ENCODE results near the gene TMIGD2.

TMIGD2 gene

DNA sequence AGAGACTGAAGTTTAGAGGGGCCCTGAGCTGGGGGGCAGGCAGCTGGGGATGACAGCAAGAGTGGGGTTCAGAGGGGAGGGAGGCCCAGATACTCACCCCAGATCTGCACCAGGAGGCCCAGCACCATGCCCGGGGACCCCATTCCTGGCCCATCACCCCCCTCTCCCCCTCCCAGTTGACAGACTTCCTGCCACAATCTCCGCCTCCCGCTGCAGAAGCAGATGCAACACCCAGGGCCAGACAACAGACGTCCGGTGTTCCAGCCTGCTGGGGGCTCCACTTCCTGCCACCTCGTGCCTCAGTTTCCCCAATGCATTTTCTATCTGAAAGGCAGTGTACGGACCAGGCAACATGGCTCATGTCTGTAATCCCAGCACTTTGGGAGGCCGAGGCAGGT lies at the start of gene TMIGD2:
TSS of gene TMIGD2 (minus strand) at position 147 of the 398 bp plus-strand sequence. CDS start at position 143, 4 bp downstream.
- TF ChIP-seq TCF12 (IDR thresholded peaks at IDR 0.05; ENCODE audit: low read depth) (no peak), CREB1 (IDR thresholded peaks at IDR 0.05; ENCODE audit: low read depth) (no peak), TEAD4 (IDR thresholded peaks at IDR 0.05) (no peak), FOXM1 (IDR thresholded peaks at IDR 0.05; ENCODE audit: borderline replicate concordance, low read depth) (no peak), EP300 (IDR thresholded peaks at IDR 0.05; ENCODE audit: borderline replicate concordance) (no peak), USF1 (IDR thresholded peaks at IDR 0.05) (no peak), RAD21 (IDR thresholded peaks at IDR 0.05; ENCODE audit: low read depth) (no peak), TAF1 (IDR thresholded peaks at IDR 0.05; ENCODE audit: low read depth) (no peak), EGR1 (IDR thresholded peaks at IDR 0.05) (no peak), NFIC (IDR thresholded peaks at IDR 0.05) (no peak)
- TF ChIP-seq, protein P1, sequence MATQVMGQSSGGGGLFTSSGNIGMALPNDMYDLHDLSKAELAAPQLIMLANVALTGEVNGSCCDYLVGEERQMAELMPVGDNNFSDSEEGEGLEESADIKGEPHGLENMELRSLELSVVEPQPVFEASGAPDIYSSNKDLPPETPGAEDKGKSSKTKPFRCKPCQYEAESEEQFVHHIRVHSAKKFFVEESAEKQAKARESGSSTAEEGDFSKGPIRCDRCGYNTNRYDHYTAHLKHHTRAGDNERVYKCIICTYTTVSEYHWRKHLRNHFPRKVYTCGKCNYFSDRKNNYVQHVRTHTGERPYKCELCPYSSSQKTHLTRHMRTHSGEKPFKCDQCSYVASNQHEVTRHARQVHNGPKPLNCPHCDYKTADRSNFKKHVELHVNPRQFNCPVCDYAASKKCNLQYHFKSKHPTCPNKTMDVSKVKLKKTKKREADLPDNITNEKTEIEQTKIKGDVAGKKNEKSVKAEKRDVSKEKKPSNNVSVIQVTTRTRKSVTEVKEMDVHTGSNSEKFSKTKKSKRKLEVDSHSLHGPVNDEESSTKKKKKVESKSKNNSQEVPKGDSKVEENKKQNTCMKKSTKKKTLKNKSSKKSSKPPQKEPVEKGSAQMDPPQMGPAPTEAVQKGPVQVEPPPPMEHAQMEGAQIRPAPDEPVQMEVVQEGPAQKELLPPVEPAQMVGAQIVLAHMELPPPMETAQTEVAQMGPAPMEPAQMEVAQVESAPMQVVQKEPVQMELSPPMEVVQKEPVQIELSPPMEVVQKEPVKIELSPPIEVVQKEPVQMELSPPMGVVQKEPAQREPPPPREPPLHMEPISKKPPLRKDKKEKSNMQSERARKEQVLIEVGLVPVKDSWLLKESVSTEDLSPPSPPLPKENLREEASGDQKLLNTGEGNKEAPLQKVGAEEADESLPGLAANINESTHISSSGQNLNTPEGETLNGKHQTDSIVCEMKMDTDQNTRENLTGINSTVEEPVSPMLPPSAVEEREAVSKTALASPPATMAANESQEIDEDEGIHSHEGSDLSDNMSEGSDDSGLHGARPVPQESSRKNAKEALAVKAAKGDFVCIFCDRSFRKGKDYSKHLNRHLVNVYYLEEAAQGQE (IDR thresholded peaks at IDR 0.05; ENCODE audit: low read depth): no peak
- TF ChIP-seq, protein P2, sequence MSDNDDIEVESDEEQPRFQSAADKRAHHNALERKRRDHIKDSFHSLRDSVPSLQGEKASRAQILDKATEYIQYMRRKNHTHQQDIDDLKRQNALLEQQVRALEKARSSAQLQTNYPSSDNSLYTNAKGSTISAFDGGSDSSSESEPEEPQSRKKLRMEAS (IDR thresholded peaks at IDR 0.05): no peak

- TF ChIP-seq USF1 (IDR thresholded peaks at IDR 0.05) (no peak), ZBTB7A (IDR thresholded peaks at IDR 0.05; ENCODE audit: low read depth) (no peak), YY1 (IDR thresholded peaks at IDR 0.05; ENCODE audit: low read depth) (no peak), RAD21 (IDR thresholded peaks at IDR 0.05; ENCODE audit: low read depth) (no peak), NFIC (IDR thresholded peaks at IDR 0.05) (no peak), EP300 (IDR thresholded peaks at IDR 0.05; ENCODE audit: borderline replicate concordance) (no peak), TCF12 (IDR thresholded peaks at IDR 0.05; ENCODE audit: low read depth) (no peak), CREB1 (IDR thresholded peaks at IDR 0.05; ENCODE audit: low read depth) (no peak), TAF1 (IDR thresholded peaks at IDR 0.05; ENCODE audit: low read depth) (no peak), FOXM1 (IDR thresholded peaks at IDR 0.05; ENCODE audit: borderline replicate concordance, low read depth) (no peak), EGR1 (IDR thresholded peaks at IDR 0.05) (no peak)
- TF ChIP-seq, protein P1 (IDR thresholded peaks at IDR 0.05; ENCODE audit: low read depth): no peak
Observed at GRCh38 chr19:4350726-4351125, 48.5 kb upstream of the TMIGD2 start.

- TF ChIP-seq EP300 (IDR thresholded peaks at IDR 0.05; ENCODE audit: borderline replicate concordance) (no peak), TEAD4 (IDR thresholded peaks at IDR 0.05) (no peak), YY1 (IDR thresholded peaks at IDR 0.05; ENCODE audit: low read depth) (no peak), RAD21 (IDR thresholded peaks at IDR 0.05; ENCODE audit: low read depth) (no peak), ZBTB7A (IDR thresholded peaks at IDR 0.05; ENCODE audit: low read depth) (no peak)
Observed at GRCh38 chr19:4350111-4350510, 47.9 kb upstream of the TMIGD2 start.

DNA sequence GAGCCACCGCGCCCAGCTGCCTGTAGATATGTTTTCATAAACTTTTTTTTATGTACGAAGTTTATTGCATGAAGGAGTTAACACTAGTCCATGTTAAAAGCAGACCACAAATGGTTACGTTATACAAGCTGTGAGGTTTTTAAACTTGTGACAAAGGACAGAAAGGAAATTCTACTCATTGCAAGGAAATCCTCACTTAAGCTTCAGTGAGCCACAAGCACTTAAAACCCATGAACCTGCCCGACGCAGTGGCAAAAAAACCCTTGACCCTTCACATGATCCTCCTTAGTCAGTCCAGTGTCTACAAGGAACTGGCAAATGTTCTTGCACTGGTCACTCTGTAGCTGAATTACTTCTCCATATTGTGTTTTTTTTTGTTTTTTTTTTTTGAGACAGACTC lies 45.3 kb upstream of the TMIGD2 start:
- TF ChIP-seq TCF12 (IDR thresholded peaks at IDR 0.05; ENCODE audit: low read depth) (no peak), NFIC (IDR thresholded peaks at IDR 0.05) (no peak), ZBTB7A (IDR thresholded peaks at IDR 0.05; ENCODE audit: low read depth) (no peak), CREB1 (IDR thresholded peaks at IDR 0.05; ENCODE audit: low read depth) (no peak), YY1 (IDR thresholded peaks at IDR 0.05; ENCODE audit: low read depth) (no peak), EP300 (IDR thresholded peaks at IDR 0.05; ENCODE audit: borderline replicate concordance) (no peak), RAD21 (IDR thresholded peaks at IDR 0.05; ENCODE audit: low read depth) (no peak), TEAD4 (IDR thresholded peaks at IDR 0.05) (no peak), CEBPB (IDR thresholded peaks at IDR 0.05) (no peak), TAF1 (IDR thresholded peaks at IDR 0.05; ENCODE audit: low read depth) (no peak), FOXM1 (IDR thresholded peaks at IDR 0.05; ENCODE audit: borderline replicate concordance, low read depth) (no peak), USF1 (IDR thresholded peaks at IDR 0.05) (no peak), EGR1 (IDR thresholded peaks at IDR 0.05) (no peak)
- TF ChIP-seq, protein P1 (IDR thresholded peaks at IDR 0.05; ENCODE audit: low read depth): no peak
- TF ChIP-seq, protein P2 (IDR thresholded peaks at IDR 0.05): no peak

All from Ishikawa (cell line).